Measurements from ENCODE around the gene SRGAP3. TPM values are rescaled to one million over a fixed set of nuclear protein-coding genes. Genes with fewer than 3 reads are reported as not detected.

Gene SRGAP3
- total and polyA plus RNA-seq, 2 donors (not counting 1 experiment from before 2014, with no cell fraction given) = 1.4 to 1.5 TPM

DNA sequence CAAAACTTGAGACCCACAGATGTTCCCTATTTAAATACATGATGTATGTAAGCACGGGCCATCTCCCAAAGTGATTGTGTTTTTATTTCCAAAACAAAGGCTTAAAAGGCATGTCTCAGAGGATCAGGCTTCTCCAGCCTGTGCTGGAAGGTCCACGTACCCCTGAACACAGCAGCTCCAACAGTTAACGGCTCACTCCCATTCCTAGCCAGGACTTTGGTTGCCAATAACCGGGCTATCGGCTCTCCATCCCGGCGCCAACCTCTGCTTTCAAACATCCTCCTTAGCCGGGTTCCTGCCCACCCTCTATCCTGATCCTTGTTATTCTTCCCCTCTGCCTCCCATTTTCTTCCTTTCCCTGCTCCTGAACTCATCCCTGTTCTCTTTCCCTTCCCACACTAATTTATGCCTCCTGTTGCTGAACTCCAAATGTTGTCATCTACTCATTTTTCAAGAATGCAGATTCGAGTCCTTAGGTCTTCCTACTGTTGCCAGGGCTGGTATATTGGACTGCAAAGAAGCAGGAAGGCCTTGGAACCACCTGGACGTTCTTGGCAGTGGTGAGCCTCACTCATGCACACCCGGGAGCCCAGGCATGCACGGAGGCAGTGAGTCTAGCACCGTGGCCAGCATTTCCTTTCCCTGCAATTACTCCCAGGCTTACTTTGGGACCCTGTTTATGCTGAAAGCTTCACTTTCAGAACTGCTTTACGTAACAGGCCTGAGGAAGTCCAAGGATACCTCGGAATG, 157.8 kb downstream of the SRGAP3 start:
- Mint-ChIP-seq H3K9me3 (ENCODE audit: insufficient read depth) (no peaks in the 10 kb centered on the region), H3K4me1 (no peaks in the 10 kb centered on the region), H3K4me3 (no peak overlapping the region), H3K27ac (no peak overlapping the region), H3K27me3 (peaks cover 5% of the 10 kb centered on the region)
- Histone ChIP-seq H3K9me3 (ENCODE audit: control extremely low read depth in 1 of 3, control insufficient read depth in 2 of 3, insufficient read depth in 1 of 3, low read length in 2 of 3) (no peaks in the 10 kb centered on the region), H2AFZ (ENCODE audit: insufficient read depth, low read depth, low read length, poor library complexity, severe bottlenecking) (no peak overlapping the region), H3K9ac (ENCODE audit: low read length) (no peak overlapping the region), H3K27me3 (replicated peaks in 1 of 4; ENCODE audit: control extremely low read depth in 1 of 4, control insufficient read depth in 3 of 4, insufficient read depth in 4 of 4, low read length in 3 of 4) (no peaks in the 10 kb centered on the region), H3K36me3 (replicated peaks in 1 of 2; ENCODE audit: control extremely low read depth in 1 of 2, control insufficient read depth in 1 of 2, extremely low read depth in 1 of 2, insufficient read depth in 2 of 2, low read length in 1 of 2) (no peaks in the 10 kb centered on the region), H3K27ac (ENCODE audit: low read length in 2 of 2) (no peak overlapping the region), H3K4me2 (replicated peaks; ENCODE audit: low read depth, low read length, poor library complexity, severe bottlenecking) (no peak overlapping the region), H3K79me2 (ENCODE audit: control insufficient read depth, insufficient read depth, low read length) (no peaks in the 10 kb centered on the region), H3K4me1 (ENCODE audit: control insufficient read depth in 2 of 2, insufficient read depth in 2 of 2, low read length in 2 of 2) (no peaks in the 10 kb centered on the region), H3K4me3 (ENCODE audit: control extremely low read depth in 1 of 5, extremely low read depth in 1 of 5, insufficient read depth in 1 of 5, low read depth in 2 of 5, low read length in 4 of 5) (no peak overlapping the region), H4K20me1 (ENCODE audit: control insufficient read depth, insufficient read depth, low read length, poor library complexity, severe bottlenecking) (no peaks in the 10 kb centered on the region)
- ATAC-seq (ENCODE audit: low read depth) (no peak), DNase-seq (no peak)
- TF ChIP-seq, protein P1, sequence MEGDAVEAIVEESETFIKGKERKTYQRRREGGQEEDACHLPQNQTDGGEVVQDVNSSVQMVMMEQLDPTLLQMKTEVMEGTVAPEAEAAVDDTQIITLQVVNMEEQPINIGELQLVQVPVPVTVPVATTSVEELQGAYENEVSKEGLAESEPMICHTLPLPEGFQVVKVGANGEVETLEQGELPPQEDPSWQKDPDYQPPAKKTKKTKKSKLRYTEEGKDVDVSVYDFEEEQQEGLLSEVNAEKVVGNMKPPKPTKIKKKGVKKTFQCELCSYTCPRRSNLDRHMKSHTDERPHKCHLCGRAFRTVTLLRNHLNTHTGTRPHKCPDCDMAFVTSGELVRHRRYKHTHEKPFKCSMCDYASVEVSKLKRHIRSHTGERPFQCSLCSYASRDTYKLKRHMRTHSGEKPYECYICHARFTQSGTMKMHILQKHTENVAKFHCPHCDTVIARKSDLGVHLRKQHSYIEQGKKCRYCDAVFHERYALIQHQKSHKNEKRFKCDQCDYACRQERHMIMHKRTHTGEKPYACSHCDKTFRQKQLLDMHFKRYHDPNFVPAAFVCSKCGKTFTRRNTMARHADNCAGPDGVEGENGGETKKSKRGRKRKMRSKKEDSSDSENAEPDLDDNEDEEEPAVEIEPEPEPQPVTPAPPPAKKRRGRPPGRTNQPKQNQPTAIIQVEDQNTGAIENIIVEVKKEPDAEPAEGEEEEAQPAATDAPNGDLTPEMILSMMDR (IDR thresholded peaks at IDR 0.05) = no peak
- no peak for TF ChIP-seq EZH2 (IDR thresholded peaks at IDR 0.05; ENCODE audit: borderline replicate concordance, insufficient read depth, low read depth, low read length, poor library complexity, severe bottlenecking)
- 88% methylated on average over 11 of the region's 15 CpGs for WGBS (ENCODE audit: insufficient coverage)
- CTCF ChIA-PET = no interaction called here
- intact Hi-C loops (cut with micrococcal nuclease) = no loop called here
- POLR2A ChIA-PET = no interaction called here

DNA sequence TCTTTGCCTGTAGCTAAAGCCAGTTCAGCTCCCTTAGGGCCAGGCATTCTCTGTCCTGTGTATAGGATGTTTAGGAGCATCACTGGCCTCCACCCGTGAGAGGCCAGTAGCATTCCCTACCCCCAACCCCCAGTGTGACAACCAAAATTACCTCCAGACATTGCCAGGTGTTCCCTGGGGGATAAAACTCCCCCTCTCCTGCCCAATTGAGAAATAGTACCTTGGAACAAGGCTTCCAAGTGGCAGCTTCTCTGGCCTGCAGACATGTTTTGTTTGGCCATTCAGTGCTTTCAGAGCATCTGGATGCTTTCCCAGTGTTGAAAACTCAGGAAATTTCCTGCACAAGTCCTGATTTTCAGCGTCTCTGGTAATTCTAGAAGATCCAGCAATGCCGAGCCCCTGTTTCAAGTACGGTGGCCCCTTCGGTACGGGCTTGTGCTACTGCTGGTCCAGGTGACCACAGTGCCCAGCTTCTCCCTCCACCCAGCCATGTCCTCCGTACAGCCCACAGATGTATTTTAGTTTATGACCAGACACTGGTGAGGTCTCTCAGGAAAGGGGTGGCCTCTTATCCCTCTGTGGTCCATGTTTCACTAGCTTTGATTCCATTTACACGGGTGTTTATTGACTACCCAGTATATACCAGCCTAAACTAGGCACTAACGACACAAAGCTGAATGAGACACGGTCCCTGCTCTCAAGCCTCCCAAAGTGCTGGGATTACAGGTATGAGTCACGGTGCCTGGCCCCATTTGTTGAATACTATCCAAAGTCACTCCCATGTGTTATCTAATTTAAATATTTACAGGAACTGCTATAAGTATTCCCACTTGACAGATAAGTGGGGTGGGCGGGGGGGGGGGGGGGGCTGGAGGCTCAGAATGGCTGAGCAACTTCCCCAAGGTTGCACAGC, 160.7 kb downstream of the SRGAP3 start:
- Histone ChIP-seq H3K4me1 (ENCODE audit: control insufficient read depth in 2 of 2, insufficient read depth in 2 of 2, low read length in 2 of 2) (no peaks in the 10 kb centered on the region), H3K27ac (ENCODE audit: low read length in 2 of 2) (no peak overlapping the region), H3K79me2 (ENCODE audit: control insufficient read depth, insufficient read depth, low read length) (no peaks in the 10 kb centered on the region), H3K4me2 (replicated peaks; ENCODE audit: low read depth, low read length, poor library complexity, severe bottlenecking) (no peak overlapping the region), H4K20me1 (ENCODE audit: control insufficient read depth, insufficient read depth, low read length, poor library complexity, severe bottlenecking) (no peaks in the 10 kb centered on the region), H3K9me3 (ENCODE audit: control extremely low read depth in 1 of 3, control insufficient read depth in 2 of 3, insufficient read depth in 1 of 3, low read length in 2 of 3) (no peaks in the 10 kb centered on the region), H3K36me3 (replicated peaks in 1 of 2; ENCODE audit: control extremely low read depth in 1 of 2, control insufficient read depth in 1 of 2, extremely low read depth in 1 of 2, insufficient read depth in 2 of 2, low read length in 1 of 2) (no peaks in the 10 kb centered on the region), H3K27me3 (replicated peaks in 1 of 4; ENCODE audit: control extremely low read depth in 1 of 4, control insufficient read depth in 3 of 4, insufficient read depth in 4 of 4, low read length in 3 of 4) (no peaks in the 10 kb centered on the region), H2AFZ (ENCODE audit: insufficient read depth, low read depth, low read length, poor library complexity, severe bottlenecking) (no peak overlapping the region), H3K9ac (ENCODE audit: low read length) (no peak overlapping the region), H3K4me3 (ENCODE audit: control extremely low read depth in 1 of 5, extremely low read depth in 1 of 5, insufficient read depth in 1 of 5, low read depth in 2 of 5, low read length in 4 of 5) (no peak overlapping the region)
- no peak for DNase-seq
- TF ChIP-seq, protein P1 (IDR thresholded peaks at IDR 0.05) = no peak
- no peak for TF ChIP-seq EZH2 (IDR thresholded peaks at IDR 0.05; ENCODE audit: borderline replicate concordance, insufficient read depth, low read depth, low read length, poor library complexity, severe bottlenecking)
- Mint-ChIP-seq H3K4me1 (no peaks in the 10 kb centered on the region), H3K9me3 (ENCODE audit: insufficient read depth) (no peaks in the 10 kb centered on the region), H3K27me3 (peaks cover 5% of the 10 kb centered on the region), H3K4me3 (no peak overlapping the region), H3K27ac (no peak overlapping the region)
- intact Hi-C loops (cut with micrococcal nuclease) = no loop called here
- no peak for ATAC-seq (ENCODE audit: low read depth)
- WGBS (ENCODE audit: insufficient coverage) = 93% methylated on average over 9 of the region's 12 CpGs
- ChIA-PET POLR2A (no interaction called here), CTCF (no interaction called here)

Data from B cell (primary cell).